ENCODE results near the gene LY9.
A peak's percentile ranks its signal among the peaks of the same experiment; 100 is the strongest.
"Not testable (repeated sequence)": the region's sequence is repeated elsewhere in the genome, so short reads cannot be mapped to it uniquely, and the experiment has no call there.

Gene LY9

GRCh38 chr1:160858097-160858496, 62.1 kb downstream of the LY9 start:
- in situ Hi-C loops (cut with MboI; ENCODE audit: low pct_unique_long_range_greater_than_20kb, low sequenced_read_pairs), result no loop called here
- DNase-seq, result peak; percentile 61

DNA sequence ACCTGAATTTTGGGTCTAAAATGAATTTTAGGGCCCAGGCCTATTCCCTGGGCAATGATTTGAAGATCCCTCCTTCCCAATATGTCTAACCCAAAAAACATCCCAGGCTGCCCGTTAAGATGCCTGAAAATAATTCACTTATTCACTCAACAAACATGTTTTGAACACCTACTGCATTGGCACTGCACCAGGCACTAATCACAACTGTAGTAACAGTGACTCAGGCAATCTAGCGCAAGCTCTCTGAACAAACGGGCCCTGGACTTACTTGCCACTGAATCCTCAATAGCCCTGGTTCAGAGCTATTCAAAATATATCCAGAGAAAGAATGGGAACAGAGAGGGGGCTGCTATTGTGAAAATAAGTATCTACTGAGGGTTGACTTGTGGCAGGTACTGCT, 62.5 kb downstream of the LY9 start:
- DNase-seq, result no peak
- in situ Hi-C loops (cut with MboI; ENCODE audit: low pct_unique_long_range_greater_than_20kb, low sequenced_read_pairs), result no loop called here

DNA sequence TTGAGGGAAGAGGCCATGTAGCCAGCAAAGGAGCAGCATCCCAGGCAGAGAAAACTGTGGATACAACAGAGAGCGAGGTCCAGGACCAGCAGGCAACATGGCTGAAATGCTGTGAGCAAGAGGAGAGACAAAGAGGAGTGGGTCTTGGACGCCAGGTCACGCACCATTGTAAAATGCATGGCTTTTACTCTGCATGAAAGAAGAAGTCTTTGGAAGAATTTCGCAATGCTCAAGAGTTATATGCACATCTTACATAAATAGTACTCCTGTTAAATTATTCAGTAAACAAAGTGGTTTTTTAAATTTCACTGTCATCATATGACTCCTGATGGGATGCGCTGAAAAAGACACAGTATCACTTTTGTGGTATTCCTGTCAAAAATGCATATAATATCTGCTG, 63.2 kb downstream of the LY9 start:
- in situ Hi-C loops (cut with MboI; ENCODE audit: low pct_unique_long_range_greater_than_20kb, low sequenced_read_pairs), result no loop called here
- DNase-seq, result no peak

DNA sequence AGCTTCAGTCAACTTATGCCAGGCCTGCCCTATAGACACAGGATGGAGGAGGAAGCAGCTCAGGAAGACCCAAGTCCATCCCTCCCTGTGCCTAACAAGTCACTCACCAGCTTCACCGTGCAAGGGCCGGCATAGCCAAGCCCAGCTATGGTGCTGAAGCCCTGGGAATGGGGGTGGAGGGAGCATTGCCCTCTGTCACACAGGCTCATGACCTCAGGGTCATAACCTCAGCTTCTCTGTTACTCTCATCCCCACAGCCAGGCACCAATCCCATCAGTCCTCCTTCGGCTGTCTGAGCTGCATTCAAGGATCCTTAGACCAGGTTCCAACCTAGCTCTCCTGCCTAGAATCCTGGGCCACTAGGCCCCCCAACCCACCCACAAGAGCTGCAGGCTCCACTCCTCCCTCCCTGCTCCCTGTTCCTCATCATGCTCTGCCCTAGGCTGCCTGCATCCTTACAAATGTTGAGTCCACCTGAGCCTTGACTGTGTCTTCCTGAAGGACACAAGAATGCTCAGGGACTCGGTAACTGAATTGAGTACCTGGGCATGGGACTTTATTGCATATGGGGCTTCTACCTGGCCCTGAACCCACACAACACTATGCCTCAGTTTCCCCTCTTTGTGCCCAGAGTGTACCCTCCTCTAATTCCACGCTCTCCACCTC, 65.0 kb downstream of the LY9 start:
- in situ Hi-C loops (cut with MboI; ENCODE audit: low pct_unique_long_range_greater_than_20kb, low sequenced_read_pairs), result no loop called here
- DNase-seq, result no peak

GRCh38 chr1:160862203-160863060, 66.5 kb downstream of the LY9 start, which contains the start of gene CD244:
TSS of gene CD244 (minus strand) at chr1:160862887. CDS start at chr1:160862677, 210 bp downstream.
- in situ Hi-C loops (cut with MboI; ENCODE audit: low pct_unique_long_range_greater_than_20kb, low sequenced_read_pairs), result no loop called here
- peak; percentile 90 for DNase-seq

DNA sequence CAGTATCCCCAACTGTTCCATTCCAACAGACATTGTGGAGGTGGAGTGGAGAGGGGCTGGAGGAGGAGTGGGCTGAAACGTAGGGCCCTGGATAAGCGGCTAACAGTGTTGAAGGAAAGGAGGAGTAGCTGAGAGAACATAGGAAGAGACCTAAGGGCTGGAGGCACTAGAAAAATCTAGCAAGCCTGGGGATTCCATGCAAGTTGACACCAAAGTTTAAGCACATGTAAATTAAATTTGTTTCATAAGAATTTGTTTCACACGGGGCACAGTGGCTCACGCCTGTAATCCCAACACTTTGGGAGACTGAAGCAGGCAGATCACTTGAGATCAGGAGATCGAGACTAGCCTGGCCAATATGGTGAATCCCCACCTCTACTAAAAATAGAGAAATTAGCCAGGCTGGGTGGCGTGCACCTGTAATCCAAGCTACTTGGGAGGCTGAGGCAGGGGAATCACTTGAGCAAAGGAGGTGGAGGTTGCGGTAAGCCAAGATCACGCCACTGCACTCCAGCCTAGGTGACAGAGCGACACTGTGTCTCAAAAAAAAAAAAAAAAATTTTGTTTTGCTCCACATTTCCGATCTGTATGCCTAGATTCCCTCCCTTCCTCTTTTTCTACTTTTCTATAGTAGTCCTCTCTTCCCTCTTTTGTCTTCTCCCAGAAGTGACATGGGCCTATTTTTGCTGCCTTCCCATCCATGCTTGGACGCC, 67.2 kb downstream of the LY9 start:
- peak; percentile 88 for DNase-seq
- in situ Hi-C loops (cut with MboI; ENCODE audit: low pct_unique_long_range_greater_than_20kb, low sequenced_read_pairs), result no loop called here

DNA sequence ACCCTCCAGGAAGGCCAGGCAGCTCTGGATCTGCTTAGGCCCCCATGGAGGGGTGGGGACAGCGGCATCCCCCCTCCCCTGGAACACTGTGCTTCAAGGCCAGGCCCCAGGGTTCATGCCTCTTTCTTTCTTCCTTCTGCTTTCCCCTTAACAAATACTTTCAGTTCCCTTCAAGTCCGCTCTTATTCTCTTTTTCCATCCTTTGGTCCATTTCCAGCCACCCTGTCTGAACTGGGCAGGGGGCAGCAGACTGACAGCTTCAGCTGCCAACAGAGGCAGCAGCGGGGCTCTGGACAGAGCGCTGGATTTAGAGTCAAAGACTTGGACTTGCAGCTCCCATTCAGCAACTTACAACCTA, 67.8 kb downstream of the LY9 start:
- no peak for DNase-seq
- in situ Hi-C loops (cut with MboI; ENCODE audit: low pct_unique_long_range_greater_than_20kb, low sequenced_read_pairs), result no loop called here

GRCh38 chr1:160864173-160864572, 68.2 kb downstream of the LY9 start:
- in situ Hi-C loops (cut with MboI; ENCODE audit: low pct_unique_long_range_greater_than_20kb, low sequenced_read_pairs), result no loop called here
- no peak for DNase-seq

DNA sequence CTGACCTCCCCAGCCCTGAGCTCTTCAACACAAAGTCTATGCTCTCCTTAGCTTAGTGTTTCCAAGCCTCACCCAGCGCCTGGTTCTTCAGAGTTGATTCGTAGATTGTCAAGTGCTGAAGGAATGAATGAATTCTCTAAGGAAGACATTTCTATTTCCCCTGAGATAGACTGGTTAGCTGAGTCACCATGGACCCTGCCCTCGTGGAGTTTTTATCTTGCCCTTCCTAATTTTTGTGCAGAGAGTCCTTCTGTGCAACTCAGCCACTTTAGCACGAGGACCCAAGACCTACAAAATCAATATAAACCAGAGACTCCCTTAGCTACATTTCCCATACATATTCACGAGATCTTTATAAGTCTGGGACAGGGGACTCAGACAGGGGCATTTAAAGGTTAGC, 69.4 kb downstream of the LY9 start:
- DNase-seq, result no peak
- in situ Hi-C loops (cut with MboI; ENCODE audit: low pct_unique_long_range_greater_than_20kb, low sequenced_read_pairs), result no loop called here

- no peak for DNase-seq
- in situ Hi-C loops (cut with MboI; ENCODE audit: low pct_unique_long_range_greater_than_20kb, low sequenced_read_pairs), result no loop called here
These were observed 70.2 kb downstream of the LY9 start for GRCh38 chr1:160866001-160866694.

GRCh38 chr1:160866695-160867260, 70.8 kb downstream of the LY9 start:
- no peak for DNase-seq
- in situ Hi-C loops (cut with MboI; ENCODE audit: low pct_unique_long_range_greater_than_20kb, low sequenced_read_pairs), result no loop called here

- peak; percentile 79 for DNase-seq
- in situ Hi-C loops (cut with MboI; ENCODE audit: low pct_unique_long_range_greater_than_20kb, low sequenced_read_pairs), result not testable (repeated sequence)
These were observed 71.7 kb downstream of the LY9 start for GRCh38 chr1:160867651-160868050.

DNA sequence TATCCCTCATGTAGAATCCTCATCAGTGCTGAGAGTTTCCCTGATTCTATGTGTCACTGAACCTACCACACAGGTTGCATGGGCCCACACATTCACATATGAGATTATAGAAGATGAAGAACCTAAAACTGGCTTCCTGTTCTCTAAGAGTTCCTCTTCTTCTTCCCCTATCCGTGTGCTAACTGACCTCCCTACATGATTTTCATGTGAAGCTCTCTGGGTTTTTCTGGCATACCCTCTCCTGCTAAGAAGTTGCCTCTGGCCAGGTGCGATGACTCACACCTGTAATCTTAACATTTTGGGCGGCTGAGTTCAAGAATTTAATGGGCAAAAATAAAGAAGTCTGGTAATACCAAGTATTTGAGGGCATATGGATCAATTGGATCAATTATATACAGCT, 72.2 kb downstream of the LY9 start:
- DNase-seq, result peak; percentile 69
- in situ Hi-C loops (cut with MboI; ENCODE audit: low pct_unique_long_range_greater_than_20kb, low sequenced_read_pairs), result no loop called here

DNA sequence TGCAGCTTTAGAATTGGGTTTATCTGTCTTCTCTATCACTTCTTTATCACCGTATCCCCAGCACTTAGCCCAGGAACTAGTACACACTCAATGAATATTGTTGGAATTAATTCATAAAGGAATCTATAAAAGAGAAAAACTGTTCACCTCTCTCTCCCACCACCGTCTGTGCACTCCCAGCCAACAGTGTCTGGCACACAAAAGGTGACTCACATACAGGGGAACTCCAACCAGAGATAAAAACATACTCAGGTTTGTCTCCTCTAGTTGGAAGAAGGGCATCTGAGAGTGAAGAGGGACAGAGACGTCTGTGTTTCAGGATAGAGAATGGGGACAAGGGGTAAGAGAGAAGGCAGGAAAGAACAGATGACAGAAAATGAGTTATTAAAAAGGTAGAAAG, 79.0 kb downstream of the LY9 start:
- in situ Hi-C loops (cut with MboI; ENCODE audit: low pct_unique_long_range_greater_than_20kb, low sequenced_read_pairs), result no loop called here
- DNase-seq, result no peak

DNA sequence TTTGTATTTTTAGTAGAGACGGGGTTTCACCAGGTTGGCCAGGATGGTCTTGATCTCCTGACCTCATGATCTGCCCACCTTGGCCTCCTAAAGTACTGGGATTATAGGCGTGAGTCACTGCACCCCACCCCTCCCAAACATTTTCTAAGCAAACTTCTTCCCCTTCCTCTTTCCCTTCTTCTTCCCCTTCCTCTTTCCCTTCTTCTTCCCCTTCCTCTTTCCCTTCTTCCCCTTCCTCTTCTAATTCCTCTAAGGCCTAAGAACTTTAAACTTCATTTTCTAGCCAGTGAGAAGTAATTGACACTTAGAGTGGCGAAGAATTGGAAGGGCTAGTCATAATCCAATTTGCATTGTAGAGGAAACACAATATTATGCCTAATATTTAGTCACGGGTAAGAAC, 79.6 kb downstream of the LY9 start:
- DNase-seq; in situ Hi-C loops (cut with MboI; ENCODE audit: low pct_unique_long_range_greater_than_20kb, low sequenced_read_pairs): not testable (repeated sequence)

DNA sequence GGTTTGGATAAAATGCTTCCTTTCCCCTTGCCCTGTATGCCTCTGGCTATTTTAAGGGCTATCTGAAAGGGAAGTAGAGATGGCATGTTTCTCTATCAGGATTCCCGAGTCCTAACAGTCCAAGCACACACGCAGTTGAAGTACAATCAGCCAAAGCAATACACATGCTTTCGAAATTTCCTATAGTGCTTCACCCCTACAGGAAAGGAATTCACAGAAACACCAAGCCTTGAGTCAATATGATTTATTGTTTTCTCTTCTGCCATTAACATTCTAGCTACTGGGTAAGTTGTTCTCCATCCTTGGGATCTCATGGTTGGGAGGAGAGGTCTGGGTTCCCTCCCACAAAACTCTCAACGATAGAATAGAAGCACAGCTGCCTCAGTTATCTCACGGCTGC, 80.3 kb downstream of the LY9 start:
- in situ Hi-C loops (cut with MboI; ENCODE audit: low pct_unique_long_range_greater_than_20kb, low sequenced_read_pairs), result no loop called here
- no peak for DNase-seq

DNA sequence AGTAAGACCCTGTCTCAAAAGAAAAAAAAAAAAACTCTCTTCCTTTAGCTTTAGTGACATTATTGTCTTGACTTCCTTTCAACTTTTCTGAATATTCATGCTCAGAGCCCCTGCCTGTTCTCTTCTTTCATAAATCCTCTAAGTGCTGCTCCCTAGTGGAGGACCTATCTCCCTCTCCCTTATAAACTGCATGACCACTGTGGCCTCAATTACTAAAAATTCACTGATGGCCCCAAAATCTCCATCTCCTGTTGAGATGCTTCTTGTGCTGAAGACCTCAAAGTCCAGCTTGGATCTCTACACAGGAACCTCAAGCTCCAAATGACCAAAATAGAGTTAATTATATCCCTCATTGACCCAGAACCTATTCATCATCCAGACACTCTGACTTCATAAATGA, 81.2 kb downstream of the LY9 start:
- DNase-seq, result peak; percentile 64
- in situ Hi-C loops (cut with MboI; ENCODE audit: low pct_unique_long_range_greater_than_20kb, low sequenced_read_pairs), result no loop called here
